IMR-90 (cell line): ENCODE measurements around the gene MGRN1. TPM values are rescaled to one million over a fixed set of nuclear protein-coding genes. Genes with fewer than 3 reads are reported as not detected.

ENCODE experiments used
- ATAC-seq: fragments of 200-7000 bp; cut with Tn5 transposase; 2 replicates; pipeline ENCODE4 v1.9.1; 2020; ENCODE audit warnings: low read depth, mild to moderate bottlenecking, moderate library complexity
- BruUV-seq: library from RNA; stranded (reverse); fragments of 400-500 nt; replicated peaks from 2 replicates; lab custom pipeline; 2021; lab: Mats Ljungman, UMichigan
- CTCF ChIA-PET: fragments of 300-600 bp; formaldehyde crosslinking; extraction: SDS; loops from one replicate; lab custom pipeline; 2021; ENCODE audit warnings: antibody characterized with exemption; lab: Yijun Ruan, JAX
- POLR2A ChIA-PET: fragments of 300-600 bp; sonication (Branson Sonifier 250); formaldehyde crosslinking; loops from one replicate; lab custom pipeline; 2022; ENCODE audit warnings: antibody characterized with exemption; ENCODE audit not compliant: unreplicated experiment; lab: Charles Lee
- DNase-seq: peaks from one replicate; pipeline ENCODE4 v3.0.0; 2013
- H2AFZ ChIP-seq: replicated peaks from 2 replicates; pipeline ENCODE3; 2013; ENCODE audit warnings: low read length, mild to moderate bottlenecking; ENCODE audit not compliant: poor library complexity
- H2AK5ac ChIP-seq: 2 replicates; pipeline ENCODE4 v1.6.1; 2013; ENCODE audit warnings: low read depth, low read length, inconsistent platforms
- H2AK9ac ChIP-seq: replicated peaks from 2 replicates; pipeline ENCODE3; 2013; ENCODE audit warnings: mild to moderate bottlenecking, low read depth, low read length, moderate library complexity; ENCODE audit not compliant: poor library complexity
- H2BK120ac ChIP-seq: 2 replicates; pipeline ENCODE4 v1.6.1; 2013; ENCODE audit warnings: low read depth, low read length, inconsistent platforms
- H2BK15ac ChIP-seq: 3 replicates; pipeline ENCODE4 v1.6.1; 2013; ENCODE audit warnings: low read depth, low read length, inconsistent platforms
- H2BK20ac ChIP-seq: 2 replicates; pipeline ENCODE4 v1.6.1; 2013; ENCODE audit warnings: low read depth, mild to moderate bottlenecking, inconsistent platforms, low read length, moderate library complexity
- H2BK5ac ChIP-seq: 2 replicates; pipeline ENCODE4 v1.6.1; 2013; ENCODE audit warnings: mild to moderate bottlenecking, low read depth, low read length, inconsistent platforms; ENCODE audit not compliant: poor library complexity, severe bottlenecking
- H3K14ac ChIP-seq: replicated peaks from 2 replicates; pipeline ENCODE4 v1.6.1; 2013; ENCODE audit warnings: low read depth, low read length, inconsistent platforms
- H3K18ac ChIP-seq: 2 replicates; pipeline ENCODE4 v1.6.1; 2013; ENCODE audit warnings: low read depth, low read length, control low read depth
- H3K23ac ChIP-seq: 2 replicates; pipeline ENCODE4 v1.6.1; 2013; ENCODE audit warnings: low read depth, low read length, inconsistent platforms
- H3K27ac ChIP-seq: 2 replicates; pipeline ENCODE4 v1.5.1; 2013; ENCODE audit warnings: mild to moderate bottlenecking, control low read depth, low read length; ENCODE audit not compliant: insufficient read depth
- H3K27me3 ChIP-seq: 2 replicates; pipeline ENCODE4 v1.6.1; 2013; ENCODE audit warnings: low read length; ENCODE audit not compliant: control insufficient read depth, insufficient read depth
- H3K36me3 ChIP-seq: 2 replicates; pipeline ENCODE4 v1.6.1; 2013; ENCODE audit warnings: low read length, mixed read lengths; ENCODE audit not compliant: control insufficient read depth, insufficient read depth
- H3K4ac ChIP-seq: 2 replicates; pipeline ENCODE4 v1.6.1; 2013; ENCODE audit warnings: low read depth, low read length, inconsistent platforms
- H3K4me1 ChIP-seq: 2 replicates; pipeline ENCODE4 v1.6.1; 2013; ENCODE audit warnings: low read length, mixed read lengths; ENCODE audit not compliant: control insufficient read depth, insufficient read depth
- H3K4me2 ChIP-seq: 2 replicates; pipeline ENCODE4 v1.6.1; 2013; ENCODE audit warnings: low read depth, mild to moderate bottlenecking, control low read depth, low read length, moderate library complexity
- H3K4me3 ChIP-seq: 2 replicates; pipeline ENCODE4 v1.5.1; 2013; ENCODE audit warnings: low read depth, mild to moderate bottlenecking, control low read depth, low read length, moderate library complexity; ENCODE audit not compliant: insufficient read depth
- H3K56ac ChIP-seq: 2 replicates; pipeline ENCODE4 v1.6.1; 2013; ENCODE audit warnings: low read length, inconsistent platforms; ENCODE audit not compliant: insufficient read depth; ENCODE audit errors: extremely low read depth
- H3K79me1 ChIP-seq, 2 experiments: 2 replicates each; pipeline ENCODE4 v1.6.1; 2013; ENCODE audit warnings: low read length in 2 of 2, inconsistent platforms in 1 of 2, low read depth in 1 of 2
- H3K9ac ChIP-seq: 2 replicates; pipeline ENCODE4 v1.6.1; 2013; ENCODE audit warnings: low read depth, low read length, control low read depth
- H3K9me1 ChIP-seq: 2 replicates; pipeline ENCODE4 v1.6.1; 2013; ENCODE audit warnings: low read length, inconsistent platforms; ENCODE audit not compliant: insufficient read depth
- H3K9me3 ChIP-seq: 2 replicates; pipeline ENCODE4 v1.6.1; 2013; ENCODE audit warnings: low read length; ENCODE audit not compliant: control insufficient read depth, insufficient read depth
- H4K20me1 ChIP-seq: 2 replicates; pipeline ENCODE4 v1.6.1; 2013; ENCODE audit warnings: low read length, inconsistent platforms; ENCODE audit not compliant: insufficient read depth
- H4K5ac ChIP-seq: 2 replicates; pipeline ENCODE4 v1.6.1; 2013; ENCODE audit warnings: mild to moderate bottlenecking, low read depth, low read length, control low read depth
- H4K8ac ChIP-seq, 2 experiments: 2 replicates each; pipeline ENCODE4 v1.6.1; 2013; ENCODE audit warnings: low read depth in 2 of 2, low read length in 2 of 2, control low read depth in 1 of 2, inconsistent platforms in 1 of 2
- H4K91ac ChIP-seq: 2 replicates; pipeline ENCODE4 v1.6.1; 2013; ENCODE audit warnings: low read depth, low read length, inconsistent platforms; ENCODE audit not compliant: insufficient read depth
- RCOR1 ChIP-seq: IDR thresholded peaks from 2 replicates; pipeline ENCODE4 v1.6.1; 2012; ENCODE audit warnings: mild to moderate bottlenecking, low read length, improper control_type of control experiment; ENCODE audit not compliant: insufficient replicate concordance
- WGBS, 2 experiments: methylation state at CpG; one replicate each; pipeline versions ENCODE4 v1.1.5 to v1.1.7; 2013; ENCODE audit warnings: missing lambda C conversion rate in 2 of 2; ENCODE audit not compliant: insufficient read length in 1 of 2; ENCODE audit errors: extremely low coverage in 2 of 2; 5-methylcytosine and 5-hydroxymethylcytosine counted together
- dilution Hi-C: fragments of 300-500 bp; cut with HindIII; formaldehyde crosslinking; loops from one replicate; pipeline ENCODE4 v1.14.3; 2018; ENCODE audit warnings: low sequenced_read_pairs; ENCODE audit not compliant: unreplicated experiment
- in situ Hi-C: fragments of 300-500 bp; cut with MboI; formaldehyde crosslinking; loops from 3 replicates; pipeline ENCODE4 v1.14.3; 2019; ENCODE audit warnings: low sequenced_read_pairs, inconsistent platforms, mixed read lengths
- intact Hi-C: fragments of 100-400 bp; cut with micrococcal nuclease; formaldehyde crosslinking; loops from 2 replicates; pipeline ENCODE4 v1.10.0; 2022
- polyA plus RNA-seq, 3 experiments: library from polyadenylated mRNA; depleted of rRNA; stranded (reverse); fragments of >200 nt; gene quantifications; 2 replicates each; pipeline ENCODE4 v1.2.3, GENCODE V29; 2012; ENCODE audit warnings: low replicate concordance in 1 of 3
- total RNA-seq: library from RNA; depleted of rRNA; stranded (reverse); fragments of >200 nt; gene quantifications from 2 replicates; pipeline ENCODE4 v1.2.3, GENCODE V29; 2012

Gene MGRN1
- total and polyA plus RNA-seq, 2 of the 4 experiments (the other 2 are of a cell fraction) = 11.7 to 32.7 TPM

DNA sequence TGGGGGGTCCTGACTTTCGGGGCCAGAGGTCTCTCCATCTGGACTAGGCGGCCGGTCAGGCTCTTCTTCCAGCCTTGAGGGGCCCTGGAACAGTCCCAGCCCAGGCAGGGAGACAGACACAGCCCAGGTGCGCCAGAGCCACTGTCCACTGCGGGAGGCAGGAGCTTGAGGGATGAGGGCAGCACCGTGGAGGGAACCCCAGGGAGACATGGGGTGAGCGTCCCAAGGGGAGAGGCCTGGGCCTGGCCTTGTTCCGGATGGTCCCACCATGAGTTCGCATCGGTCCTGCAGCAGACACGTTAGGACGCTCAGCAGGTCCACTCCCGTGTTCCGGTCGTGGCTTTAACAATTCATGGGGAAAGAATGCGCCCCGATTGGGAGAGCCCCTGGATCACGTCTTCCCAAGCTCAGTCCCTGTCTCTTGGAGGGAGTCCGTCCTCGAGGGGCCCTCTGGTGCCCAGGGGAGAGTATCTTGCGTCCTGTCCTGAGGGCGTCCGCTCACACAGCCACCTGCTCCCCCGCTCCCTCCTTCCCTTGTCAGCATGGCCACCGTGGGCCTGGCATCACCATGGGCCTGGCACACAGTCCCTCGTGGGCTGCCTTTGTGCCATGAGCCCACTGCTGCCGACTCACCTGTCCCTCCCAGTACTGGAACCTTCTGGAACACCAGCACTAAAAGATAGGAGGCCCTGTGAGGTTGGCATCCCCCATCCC is 62.0 kb downstream of the MGRN1 start:
- Histone ChIP-seq H3K4me2 (no peak overlapping the region), H3K27ac (no peak overlapping the region), H4K5ac (no peak overlapping the region), H2BK5ac (no peak overlapping the region), H4K8ac (no peak overlapping the region), H3K14ac (no peak overlapping the region), H3K9ac (no peak overlapping the region), H3K27me3 (no peaks in the 10 kb centered on the region), H3K4me1 (no peaks in the 10 kb centered on the region), H3K56ac (no peak overlapping the region), H3K18ac (no peak overlapping the region), H3K9me3 (no peaks in the 10 kb centered on the region), H3K4ac (no peak overlapping the region), H2AK9ac (peak overlapping the region; percentile 70), H3K36me3 (peaks cover 58% of the 10 kb centered on the region), H2BK120ac (no peak overlapping the region), H3K9me1 (no peaks in the 10 kb centered on the region), H2BK15ac (no peak overlapping the region), H3K4me3 (no peak overlapping the region), H2AFZ (no peak overlapping the region), H4K20me1 (no peaks in the 10 kb centered on the region; the same call in none of the 2 replicates), H2BK20ac (no peak overlapping the region), H4K91ac (no peak overlapping the region), H2AK5ac (no peak overlapping the region), H3K79me1 (0 out of 4 replicates have a peak, but pooled peaks cover 0 to 2% of the 10 kb centered on the region in 2 experiments), H3K23ac (no peak overlapping the region)
- WGBS, 2 experiments = 93% methylated on average over 24 of the region's 27 CpGs; no CpG with 5 or more reads in 1 of the 2 experiments
- ChIA-PET POLR2A (no interaction called here), CTCF (no interaction called here)
- intact Hi-C loops (no loop called here), dilution Hi-C loops (no loop called here), in situ Hi-C loops (no loop called here)
- ATAC-seq (no peak), DNase-seq (no peak)
- BruUV-seq = no TSS peak
- no peak for TF ChIP-seq RCOR1
